ENCODE data around the gene NFKB1.

The NFKB1 gene

GRCh38 chr4:102500352-102500695, 835 bp upstream of the NFKB1 start:
- Histone ChIP-seq H3K27me3 (ENCODE audit: low read depth, low read length) (no peaks in the 10 kb centered on the region), H3K27ac (ENCODE audit: low read length) (peak overlapping the region; percentile 87), H3K36me3 (ENCODE audit: control insufficient read depth in 1 of 2, insufficient read depth in 2 of 2, low read length in 2 of 2) (no peaks in the 10 kb centered on the region), H3K4me1 (ENCODE audit: control insufficient read depth in 1 of 2, insufficient read depth in 2 of 2, low read length in 2 of 2) (peaks cover 16 to 25% of the 10 kb centered on the region in 2 donors), H3K4me3 (ENCODE audit: low read depth in 1 of 2, low read length in 2 of 2) (peak overlapping the region; percentile 53 to 67), H3K9me3 (ENCODE audit: control insufficient read depth in 1 of 2, low read length in 2 of 2) (no peaks in the 10 kb centered on the region)

GRCh38 chr4:102501447-102501696, 213 bp downstream of the NFKB1 start:
- peaks cover 18 to 25% of the 10 kb centered on the region in 2 donors for H3K4me1 ChIP-seq (ENCODE audit: control insufficient read depth in 1 of 2, insufficient read depth in 2 of 2, low read length in 2 of 2)
- H3K36me3 ChIP-seq (ENCODE audit: control insufficient read depth in 1 of 2, insufficient read depth in 2 of 2, low read length in 2 of 2) = no peaks in the 10 kb centered on the region

DNA sequence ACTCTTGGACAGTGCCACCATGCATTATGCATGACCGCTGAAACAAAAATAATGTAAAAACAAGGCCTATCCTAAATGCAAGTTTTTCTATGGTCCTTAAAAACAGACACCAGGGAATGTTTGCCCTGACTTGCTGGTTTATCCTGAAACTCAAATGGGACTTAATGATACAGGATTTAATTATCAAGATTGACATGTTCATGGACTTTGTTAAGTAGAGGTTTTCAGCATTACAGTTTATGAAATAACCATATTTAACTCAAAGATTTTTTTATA, 1.3 kb downstream of the NFKB1 start:
- Histone ChIP-seq H3K9me3 (ENCODE audit: control insufficient read depth in 1 of 2, low read length in 2 of 2) (no peaks in the 10 kb centered on the region), H3K4me3 (ENCODE audit: low read depth in 1 of 2, low read length in 2 of 2) (peak overlapping the region; percentile 83 to 88), H3K27me3 (ENCODE audit: low read depth, low read length) (no peaks in the 10 kb centered on the region), H3K4me1 (ENCODE audit: control insufficient read depth in 1 of 2, insufficient read depth in 2 of 2, low read length in 2 of 2) (peaks cover 20 to 25% of the 10 kb centered on the region in 2 donors), H3K27ac (ENCODE audit: low read length) (peak overlapping the region; percentile 96), H3K36me3 (ENCODE audit: control insufficient read depth in 1 of 2, insufficient read depth in 2 of 2, low read length in 2 of 2) (no peaks in the 10 kb centered on the region)

More at GRCh38 chr4:102501447-102501696, 213 bp downstream of the NFKB1 start:
- Histone ChIP-seq H3K4me3 (ENCODE audit: low read depth in 1 of 2, low read length in 2 of 2) (peak overlapping the region; percentile 53 to 83), H3K27me3 (ENCODE audit: low read depth, low read length) (no peaks in the 10 kb centered on the region), H3K27ac (ENCODE audit: low read length) (peak overlapping the region; percentile 96), H3K9me3 (ENCODE audit: control insufficient read depth in 1 of 2, low read length in 2 of 2) (no peaks in the 10 kb centered on the region)

GRCh38 chr4:102503301-102503746, 2.2 kb downstream of the NFKB1 start:
- Histone ChIP-seq H3K4me3 (ENCODE audit: low read depth in 1 of 2, low read length in 2 of 2) (peak overlapping the region; percentile 83 to 88), H3K36me3 (ENCODE audit: control insufficient read depth in 1 of 2, insufficient read depth in 2 of 2, low read length in 2 of 2) (no peaks in the 10 kb centered on the region), H3K4me1 (ENCODE audit: control insufficient read depth in 1 of 2, insufficient read depth in 2 of 2, low read length in 2 of 2) (peaks cover 20 to 25% of the 10 kb centered on the region in 2 donors), H3K27me3 (ENCODE audit: low read depth, low read length) (no peaks in the 10 kb centered on the region), H3K9me3 (ENCODE audit: control insufficient read depth in 1 of 2, low read length in 2 of 2) (no peaks in the 10 kb centered on the region), H3K27ac (ENCODE audit: low read length) (no peak overlapping the region)

GRCh38 chr4:102503831-102504786, 3.0 kb downstream of the NFKB1 start:
- no peak overlapping the region for H3K27ac ChIP-seq (ENCODE audit: low read length)
- no peaks in the 10 kb centered on the region for H3K36me3 ChIP-seq (ENCODE audit: control insufficient read depth in 1 of 2, insufficient read depth in 2 of 2, low read length in 2 of 2)
- no peaks in the 10 kb centered on the region for H3K27me3 ChIP-seq (ENCODE audit: low read depth, low read length)
- peak overlapping the region; percentile 83 to 88 for H3K4me3 ChIP-seq (ENCODE audit: low read depth in 1 of 2, low read length in 2 of 2)
- H3K9me3 ChIP-seq (ENCODE audit: control insufficient read depth in 1 of 2, low read length in 2 of 2) = no peaks in the 10 kb centered on the region
- peaks cover 20 to 25% of the 10 kb centered on the region in 2 donors for H3K4me1 ChIP-seq (ENCODE audit: control insufficient read depth in 1 of 2, insufficient read depth in 2 of 2, low read length in 2 of 2)

GRCh38 chr4:102504941-102505340, 3.8 kb downstream of the NFKB1 start:
- no peaks in the 10 kb centered on the region for H3K9me3 ChIP-seq (ENCODE audit: control insufficient read depth in 1 of 2, low read length in 2 of 2)
- no peaks in the 10 kb centered on the region for H3K27me3 ChIP-seq (ENCODE audit: low read depth, low read length)
- no peaks in the 10 kb centered on the region for H3K36me3 ChIP-seq (ENCODE audit: control insufficient read depth in 1 of 2, insufficient read depth in 2 of 2, low read length in 2 of 2)
- H3K4me1 ChIP-seq (ENCODE audit: control insufficient read depth in 1 of 2, insufficient read depth in 2 of 2, low read length in 2 of 2) = peaks cover 20 to 24% of the 10 kb centered on the region in 2 donors
- no peak overlapping the region for H3K4me3 ChIP-seq (ENCODE audit: low read depth in 1 of 2, low read length in 2 of 2)
- no peak overlapping the region for H3K27ac ChIP-seq (ENCODE audit: low read length)

- H3K27ac ChIP-seq (ENCODE audit: low read length) = no peak overlapping the region
- H3K9me3 ChIP-seq (ENCODE audit: control insufficient read depth in 1 of 2, low read length in 2 of 2) = no peaks in the 10 kb centered on the region
- no peak overlapping the region for H3K4me3 ChIP-seq (ENCODE audit: low read depth in 1 of 2, low read length in 2 of 2)
- peaks cover 20% of the 10 kb centered on the region in 2 donors for H3K4me1 ChIP-seq (ENCODE audit: control insufficient read depth in 1 of 2, insufficient read depth in 2 of 2, low read length in 2 of 2)
- no peaks in the 10 kb centered on the region for H3K36me3 ChIP-seq (ENCODE audit: control insufficient read depth in 1 of 2, insufficient read depth in 2 of 2, low read length in 2 of 2)
- H3K27me3 ChIP-seq (ENCODE audit: low read depth, low read length) = no peaks in the 10 kb centered on the region
Observed at GRCh38 chr4:102505708-102506107, 4.5 kb downstream of the NFKB1 start.

DNA sequence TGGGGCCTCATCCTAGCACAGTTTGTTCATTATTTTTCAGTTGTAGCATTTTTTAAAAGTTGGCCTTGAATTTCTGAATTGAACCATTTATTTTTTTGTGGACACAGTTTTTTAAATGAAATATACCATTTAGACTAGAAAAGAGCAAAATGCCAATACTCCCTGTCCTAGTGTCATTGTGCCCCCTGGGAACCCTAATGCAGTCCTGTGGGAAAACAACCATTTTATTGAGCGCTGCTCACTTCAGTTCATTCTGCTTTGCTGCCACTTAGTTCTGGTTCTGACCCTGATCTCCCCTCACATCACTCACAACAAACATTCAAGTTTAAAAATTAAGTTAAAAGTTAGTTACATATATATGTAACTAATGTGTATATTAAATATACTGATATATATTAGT, 5.4 kb downstream of the NFKB1 start:
- H3K4me1 ChIP-seq (ENCODE audit: control insufficient read depth in 1 of 2, insufficient read depth in 2 of 2, low read length in 2 of 2) = peaks cover 20% of the 10 kb centered on the region in 2 donors
- H3K36me3 ChIP-seq (ENCODE audit: control insufficient read depth in 1 of 2, insufficient read depth in 2 of 2, low read length in 2 of 2) = no peaks in the 10 kb centered on the region
- no peak overlapping the region for H3K27ac ChIP-seq (ENCODE audit: low read length)
- no peak overlapping the region for H3K4me3 ChIP-seq (ENCODE audit: low read depth in 1 of 2, low read length in 2 of 2)
- no peaks in the 10 kb centered on the region for H3K27me3 ChIP-seq (ENCODE audit: low read depth, low read length)
- H3K9me3 ChIP-seq (ENCODE audit: control insufficient read depth in 1 of 2, low read length in 2 of 2) = no peaks in the 10 kb centered on the region

- no peak overlapping the region for H3K4me3 ChIP-seq (ENCODE audit: low read depth in 1 of 2, low read length in 2 of 2)
- H3K4me1 ChIP-seq (ENCODE audit: control insufficient read depth in 1 of 2, insufficient read depth in 2 of 2, low read length in 2 of 2) = no peaks in the 10 kb centered on the region
- H3K9me3 ChIP-seq (ENCODE audit: control insufficient read depth in 1 of 2, low read length in 2 of 2) = no peaks in the 10 kb centered on the region
- H3K36me3 ChIP-seq (ENCODE audit: control insufficient read depth in 1 of 2, insufficient read depth in 2 of 2, low read length in 2 of 2) = no peaks in the 10 kb centered on the region
- no peaks in the 10 kb centered on the region for H3K27me3 ChIP-seq (ENCODE audit: low read depth, low read length)
- H3K27ac ChIP-seq (ENCODE audit: low read length) = no peak overlapping the region
Observed at GRCh38 chr4:102511830-102512605, 10.9 kb downstream of the NFKB1 start.

GRCh38 chr4:102514298-102514964, 13.3 kb downstream of the NFKB1 start:
- H3K27ac ChIP-seq (ENCODE audit: low read length) = no peak overlapping the region
- no peaks in the 10 kb centered on the region for H3K27me3 ChIP-seq (ENCODE audit: low read depth, low read length)
- no peak overlapping the region for H3K4me3 ChIP-seq (ENCODE audit: low read depth in 1 of 2, low read length in 2 of 2)
- no peaks in the 10 kb centered on the region for H3K36me3 ChIP-seq (ENCODE audit: control insufficient read depth in 1 of 2, insufficient read depth in 2 of 2, low read length in 2 of 2)
- no peaks in the 10 kb centered on the region for H3K9me3 ChIP-seq (ENCODE audit: control insufficient read depth in 1 of 2, low read length in 2 of 2)
- peaks cover 4 to 10% of the 10 kb centered on the region in 2 donors for H3K4me1 ChIP-seq (ENCODE audit: control insufficient read depth in 1 of 2, insufficient read depth in 2 of 2, low read length in 2 of 2)

GRCh38 chr4:102517753-102518152, 16.6 kb downstream of the NFKB1 start:
- Histone ChIP-seq H3K4me1 (ENCODE audit: control insufficient read depth in 1 of 2, insufficient read depth in 2 of 2, low read length in 2 of 2) (peaks cover 4 to 14% of the 10 kb centered on the region in 2 donors), H3K9me3 (ENCODE audit: control insufficient read depth in 1 of 2, low read length in 2 of 2) (no peaks in the 10 kb centered on the region), H3K36me3 (ENCODE audit: control insufficient read depth in 1 of 2, insufficient read depth in 2 of 2, low read length in 2 of 2) (no peaks in the 10 kb centered on the region), H3K4me3 (ENCODE audit: low read depth in 1 of 2, low read length in 2 of 2) (no peak overlapping the region), H3K27me3 (ENCODE audit: low read depth, low read length) (no peaks in the 10 kb centered on the region), H3K27ac (ENCODE audit: low read length) (no peak overlapping the region)
